ENCODE data around the gene LRRC49.
"Not testable (repeated sequence)": the region's sequence is repeated elsewhere in the genome, so short reads cannot be mapped to it uniquely, and the experiment has no call there.

The LRRC49 gene

GRCh38 chr15:70892002-70892911, at the start of gene LRRC49, which contains the start of gene THAP10:
Gene LRRC49, plus strand, starts transcription at chr15:70892826. Its CDS starts 69 bp downstream, at chr15:70892895.
Gene THAP10, minus strand, starts transcription at chr15:70892433. Its CDS starts 161 bp downstream, at chr15:70892272.
- FAIRE-seq (peak; percentile 92), DNase-seq (ENCODE audit: insufficient read length, low spot score) (peak; percentile 51)

DNA sequence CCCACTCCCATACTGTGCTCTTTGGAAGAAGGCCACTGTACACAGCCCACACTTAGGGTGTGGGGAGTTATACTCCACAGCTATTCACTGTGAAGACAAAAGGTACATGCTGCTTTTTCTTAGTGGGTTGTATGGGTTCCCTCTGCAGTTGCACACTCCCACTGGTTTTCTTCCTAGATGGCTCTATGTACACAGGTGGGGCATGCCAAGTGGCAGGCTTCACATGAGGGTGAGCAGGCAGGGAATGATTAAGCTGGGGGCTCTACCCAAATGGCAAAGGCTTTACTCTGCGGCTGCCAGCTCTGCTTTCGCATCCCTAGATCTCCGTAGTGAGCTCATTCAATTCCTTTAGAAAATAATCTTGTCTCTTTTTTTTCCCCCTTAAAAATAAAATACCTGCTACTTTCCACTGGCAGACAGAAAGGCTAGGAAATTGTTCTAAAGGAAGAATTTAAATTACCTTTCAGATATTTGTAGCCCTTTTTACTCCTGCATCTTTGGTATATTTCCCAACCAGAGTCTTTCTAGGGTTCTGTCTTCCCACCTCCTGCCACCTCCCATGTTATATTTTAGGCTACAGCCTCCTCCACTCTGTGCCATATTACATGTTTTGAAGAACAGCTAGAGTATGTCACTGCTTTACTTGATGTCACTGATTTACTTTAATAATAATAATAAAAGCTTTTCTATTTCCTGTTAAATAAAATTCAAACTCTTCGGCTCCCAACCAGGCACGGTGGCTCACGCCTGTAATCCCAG, 46.8 kb upstream of the LRRC49 start:
- DNase-seq (ENCODE audit: insufficient read length, low spot score) (no peak), FAIRE-seq (no peak)

GRCh38 chr15:70851889-70852288, 40.7 kb upstream of the LRRC49 start:
- no peak for DNase-seq (ENCODE audit: insufficient read length, low spot score)
- no peak for FAIRE-seq

- DNase-seq (ENCODE audit: insufficient read length, low spot score), result no peak
- no peak for FAIRE-seq
Observed at GRCh38 chr15:70852501-70853317, 39.9 kb upstream of the LRRC49 start.

GRCh38 chr15:70853318-70853972, 39.2 kb upstream of the LRRC49 start:
- DNase-seq (ENCODE audit: insufficient read length, low spot score) (no peak), FAIRE-seq (no peak)

GRCh38 chr15:70853973-70854665, 38.5 kb upstream of the LRRC49 start, which contains the start of gene LARP6:
Gene LARP6, minus strand, starts transcription at chr15:70854157. Its CDS starts 69 bp downstream, at chr15:70854088.
- DNase-seq (ENCODE audit: insufficient read length, low spot score) (no peak), FAIRE-seq (no peak)

- no peak for DNase-seq (ENCODE audit: insufficient read length, low spot score)
- no peak for FAIRE-seq
Observed at GRCh38 chr15:70854666-70854976, 38.0 kb upstream of the LRRC49 start.

GRCh38 chr15:70855764-70856163, 36.9 kb upstream of the LRRC49 start:
- DNase-seq (ENCODE audit: insufficient read length, low spot score), result no peak
- FAIRE-seq, result no peak

GRCh38 chr15:70856177-70856883, 36.3 kb upstream of the LRRC49 start:
- no peak for DNase-seq (ENCODE audit: insufficient read length, low spot score)
- FAIRE-seq, result no peak

- no peak for FAIRE-seq
- DNase-seq (ENCODE audit: insufficient read length, low spot score), result no peak
Observed at GRCh38 chr15:70856884-70857561, 35.6 kb upstream of the LRRC49 start.

GRCh38 chr15:70857562-70858285, 34.9 kb upstream of the LRRC49 start:
- DNase-seq (ENCODE audit: insufficient read length, low spot score) (no peak), FAIRE-seq (no peak)

GRCh38 chr15:70858614-70859321, 33.9 kb upstream of the LRRC49 start:
- not testable (repeated sequence) for DNase-seq (ENCODE audit: insufficient read length, low spot score); FAIRE-seq

DNA sequence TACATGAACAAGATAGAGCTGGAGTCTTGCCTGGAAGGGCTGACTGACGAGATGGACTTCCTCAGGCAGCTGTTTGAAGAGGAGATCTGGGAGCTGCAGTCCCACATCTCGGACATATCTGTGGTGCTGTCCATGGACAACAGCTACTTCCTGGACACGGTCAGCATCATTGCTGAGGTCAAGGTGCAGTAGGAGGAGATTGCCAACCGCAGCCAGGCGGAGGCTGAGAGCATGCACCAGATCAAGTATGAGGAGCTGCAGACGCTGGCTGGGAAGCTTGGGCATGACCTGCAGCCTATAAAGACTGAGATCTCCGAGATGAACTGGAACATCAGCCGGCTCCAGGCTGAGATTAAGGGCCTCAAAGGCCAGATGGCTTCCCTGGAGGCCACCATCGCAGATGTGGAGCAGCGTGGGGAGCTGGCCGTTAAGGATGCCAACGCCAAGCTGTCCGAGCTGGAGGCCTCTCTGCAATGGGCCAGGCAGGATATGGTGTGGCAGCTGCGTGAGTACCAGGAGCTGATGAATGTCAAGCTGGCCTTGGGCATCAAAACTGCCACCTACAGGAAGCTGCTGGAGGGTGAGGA, 33.2 kb upstream of the LRRC49 start:
- FAIRE-seq (no peak), DNase-seq (ENCODE audit: insufficient read length, low spot score) (no peak)

GRCh38 chr15:70859998-70860397, 32.6 kb upstream of the LRRC49 start:
- FAIRE-seq (no peak), DNase-seq (ENCODE audit: insufficient read length, low spot score) (no peak)

- DNase-seq (ENCODE audit: insufficient read length, low spot score) (no peak), FAIRE-seq (no peak)
Observed at GRCh38 chr15:70863450-70864218, 29.0 kb upstream of the LRRC49 start.

- DNase-seq (ENCODE audit: insufficient read length, low spot score) (no peak), FAIRE-seq (no peak)
Observed at GRCh38 chr15:70866982-70867641, 25.5 kb upstream of the LRRC49 start.

All from GM19239 (cell line).